ENCODE data around the gene SHLD2.

The SHLD2 gene, protein sequence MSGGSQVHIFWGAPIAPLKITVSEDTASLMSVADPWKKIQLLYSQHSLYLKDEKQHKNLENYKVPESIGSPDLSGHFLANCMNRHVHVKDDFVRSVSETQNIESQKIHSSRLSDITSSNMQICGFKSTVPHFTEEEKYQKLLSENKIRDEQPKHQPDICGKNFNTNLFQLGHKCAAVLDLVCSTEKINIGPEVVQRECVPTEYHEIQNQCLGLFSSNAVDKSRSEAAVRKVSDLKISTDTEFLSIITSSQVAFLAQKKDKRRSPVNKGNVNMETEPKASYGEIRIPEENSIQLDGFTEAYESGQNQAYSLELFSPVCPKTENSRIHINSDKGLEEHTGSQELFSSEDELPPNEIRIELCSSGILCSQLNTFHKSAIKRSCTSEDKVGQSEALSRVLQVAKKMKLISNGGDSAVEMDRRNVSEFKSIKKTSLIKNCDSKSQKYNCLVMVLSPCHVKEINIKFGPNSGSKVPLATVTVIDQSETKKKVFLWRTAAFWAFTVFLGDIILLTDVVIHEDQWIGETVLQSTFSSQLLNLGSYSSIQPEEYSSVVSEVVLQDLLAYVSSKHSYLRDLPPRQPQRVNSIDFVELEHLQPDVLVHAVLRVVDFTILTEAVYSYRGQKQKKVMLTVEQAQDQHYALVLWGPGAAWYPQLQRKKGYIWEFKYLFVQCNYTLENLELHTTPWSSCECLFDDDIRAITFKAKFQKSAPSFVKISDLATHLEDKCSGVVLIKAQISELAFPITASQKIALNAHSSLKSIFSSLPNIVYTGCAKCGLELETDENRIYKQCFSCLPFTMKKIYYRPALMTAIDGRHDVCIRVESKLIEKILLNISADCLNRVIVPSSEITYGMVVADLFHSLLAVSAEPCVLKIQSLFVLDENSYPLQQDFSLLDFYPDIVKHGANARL

DNA sequence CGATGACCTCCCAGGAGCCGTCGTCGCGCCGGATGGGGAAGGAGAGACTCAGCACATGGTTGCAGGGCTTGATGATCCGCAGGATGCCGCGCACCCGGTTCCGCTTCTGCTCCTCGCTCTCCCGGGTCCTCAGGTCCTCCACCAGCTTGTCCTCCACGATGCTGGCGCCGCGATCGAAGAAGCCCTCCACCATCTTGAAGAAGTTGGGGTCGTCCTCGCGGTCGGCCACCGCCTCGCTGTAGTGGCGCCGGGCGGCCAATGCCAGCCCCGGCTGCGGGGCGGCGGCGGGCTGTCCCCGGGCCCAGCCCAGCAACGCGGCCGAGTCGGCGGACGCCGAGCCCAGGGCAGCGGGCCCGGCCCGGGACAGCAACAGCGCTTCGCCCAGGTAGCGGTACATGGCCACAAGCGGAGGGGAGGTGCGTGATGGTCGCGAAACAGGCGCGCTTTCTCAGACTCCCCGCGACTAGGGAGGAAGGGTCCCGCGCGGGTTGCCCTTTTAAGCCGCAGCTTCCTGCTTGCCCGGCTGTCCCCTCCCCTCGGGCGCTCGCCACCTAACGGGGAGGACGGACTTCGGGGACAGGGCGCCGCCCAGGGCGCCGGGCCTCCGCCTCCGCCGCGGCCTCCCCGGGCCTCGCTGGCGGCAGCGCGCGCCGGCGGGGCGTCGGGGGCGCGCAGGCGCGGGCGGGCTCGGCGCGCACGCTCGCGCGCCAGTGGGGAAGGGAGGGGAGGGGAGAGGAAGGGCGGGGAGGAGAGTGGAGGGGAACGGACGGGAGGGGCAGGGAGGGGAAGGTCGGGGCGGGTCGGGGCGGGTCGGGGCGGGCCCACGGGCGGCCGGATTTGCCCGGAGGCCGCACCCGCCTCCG lies at the start of gene SHLD2, which contains the start of gene GLUD1:
TSS of gene SHLD2 (plus strand) at position 834 of the 863 bp plus-strand sequence. CDS start 56,149 bp downstream, outside the sequence.
TSS of gene GLUD1 (minus strand) at position 471 of the 863 bp plus-strand sequence. CDS start at position 397, 74 bp downstream.
- DNase-seq, result peak; percentile 69
- Histone ChIP-seq H3K4me3 (ENCODE audit: low read depth, low read length) (peak within 1 kb of the TSS; percentile 78), H3K27me3 (replicated peaks) (no peaks in the 10 kb centered on the region), H3K27ac (peak within 1 kb of the TSS; percentile 94), H3K36me3 (replicated peaks) (no peaks in the 10 kb centered on the region)
- TF ChIP-seq, protein P1, sequence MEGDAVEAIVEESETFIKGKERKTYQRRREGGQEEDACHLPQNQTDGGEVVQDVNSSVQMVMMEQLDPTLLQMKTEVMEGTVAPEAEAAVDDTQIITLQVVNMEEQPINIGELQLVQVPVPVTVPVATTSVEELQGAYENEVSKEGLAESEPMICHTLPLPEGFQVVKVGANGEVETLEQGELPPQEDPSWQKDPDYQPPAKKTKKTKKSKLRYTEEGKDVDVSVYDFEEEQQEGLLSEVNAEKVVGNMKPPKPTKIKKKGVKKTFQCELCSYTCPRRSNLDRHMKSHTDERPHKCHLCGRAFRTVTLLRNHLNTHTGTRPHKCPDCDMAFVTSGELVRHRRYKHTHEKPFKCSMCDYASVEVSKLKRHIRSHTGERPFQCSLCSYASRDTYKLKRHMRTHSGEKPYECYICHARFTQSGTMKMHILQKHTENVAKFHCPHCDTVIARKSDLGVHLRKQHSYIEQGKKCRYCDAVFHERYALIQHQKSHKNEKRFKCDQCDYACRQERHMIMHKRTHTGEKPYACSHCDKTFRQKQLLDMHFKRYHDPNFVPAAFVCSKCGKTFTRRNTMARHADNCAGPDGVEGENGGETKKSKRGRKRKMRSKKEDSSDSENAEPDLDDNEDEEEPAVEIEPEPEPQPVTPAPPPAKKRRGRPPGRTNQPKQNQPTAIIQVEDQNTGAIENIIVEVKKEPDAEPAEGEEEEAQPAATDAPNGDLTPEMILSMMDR (IDR thresholded peaks at IDR 0.05; ENCODE audit: low read depth, low read length, missing control alignments), result no peak
- in situ Hi-C loops (cut with HindIII; ENCODE audit: low pct_ligation_motif_present, low sequenced_read_pairs), result no loop called here

DNA sequence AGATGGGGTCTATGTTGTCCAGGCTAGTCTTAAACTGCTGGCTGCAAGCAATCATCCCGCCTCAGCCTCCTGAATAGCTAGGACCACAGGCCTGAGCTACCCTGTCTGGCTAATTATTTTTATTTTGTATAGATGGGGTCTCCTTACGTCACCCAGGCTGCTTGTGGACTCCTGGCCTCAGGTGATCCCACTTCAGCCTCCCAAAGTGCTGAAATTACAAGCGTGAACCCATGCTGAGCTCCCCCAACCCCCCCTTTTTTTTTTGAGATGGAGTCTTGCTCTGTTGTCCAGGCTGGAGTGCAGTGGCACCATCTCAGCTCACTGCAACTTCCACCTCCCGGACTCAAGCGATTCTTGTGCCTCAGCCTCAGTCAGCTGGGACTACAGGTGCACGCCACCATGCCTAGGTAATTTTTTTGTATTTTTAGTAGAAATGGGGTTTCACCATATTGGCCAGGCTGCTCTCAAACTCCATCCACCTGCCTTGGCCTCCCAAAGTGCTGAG lies 49.5 kb upstream of the SHLD2 start:
- DNase-seq, result no peak
- TF ChIP-seq, protein P1 (IDR thresholded peaks at IDR 0.05; ENCODE audit: low read depth, low read length, missing control alignments), result no peak
- Histone ChIP-seq H3K27me3 (replicated peaks) (no peaks in the 10 kb centered on the region), H3K27ac (no peak overlapping the region), H3K4me3 (ENCODE audit: low read depth, low read length) (no peak overlapping the region), H3K36me3 (replicated peaks) (peaks cover 14% of the 10 kb centered on the region)
- in situ Hi-C loops (cut with HindIII; ENCODE audit: low pct_ligation_motif_present, low sequenced_read_pairs), result no loop called here

DNA sequence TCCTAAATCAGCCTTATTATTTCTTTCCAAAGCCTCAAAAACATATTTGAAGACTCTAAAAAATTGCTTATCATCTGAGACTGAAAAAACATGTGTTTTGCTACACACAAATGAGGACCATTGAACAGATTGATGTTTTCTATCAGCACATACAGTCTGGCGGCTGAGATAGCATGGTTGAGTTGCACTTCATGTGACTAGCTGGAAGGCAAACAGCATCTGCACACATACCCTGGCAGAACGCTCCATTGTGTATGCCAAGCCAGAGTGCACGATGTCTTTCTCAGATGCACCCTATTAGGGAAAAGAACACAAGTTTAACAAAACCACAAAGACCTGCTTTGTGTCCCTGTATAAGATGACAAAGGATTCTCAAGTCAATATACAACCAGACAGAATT lies 41.9 kb upstream of the SHLD2 start:
- Histone ChIP-seq H3K36me3 (replicated peaks) (peaks cover 44% of the 10 kb centered on the region), H3K4me3 (ENCODE audit: low read depth, low read length) (no peak overlapping the region), H3K27me3 (replicated peaks) (no peaks in the 10 kb centered on the region), H3K27ac (no peak overlapping the region)
- TF ChIP-seq, protein P1 (IDR thresholded peaks at IDR 0.05; ENCODE audit: low read depth, low read length, missing control alignments), result no peak
- in situ Hi-C loops (cut with HindIII; ENCODE audit: low pct_ligation_motif_present, low sequenced_read_pairs), result no loop called here
- no peak for DNase-seq

DNA sequence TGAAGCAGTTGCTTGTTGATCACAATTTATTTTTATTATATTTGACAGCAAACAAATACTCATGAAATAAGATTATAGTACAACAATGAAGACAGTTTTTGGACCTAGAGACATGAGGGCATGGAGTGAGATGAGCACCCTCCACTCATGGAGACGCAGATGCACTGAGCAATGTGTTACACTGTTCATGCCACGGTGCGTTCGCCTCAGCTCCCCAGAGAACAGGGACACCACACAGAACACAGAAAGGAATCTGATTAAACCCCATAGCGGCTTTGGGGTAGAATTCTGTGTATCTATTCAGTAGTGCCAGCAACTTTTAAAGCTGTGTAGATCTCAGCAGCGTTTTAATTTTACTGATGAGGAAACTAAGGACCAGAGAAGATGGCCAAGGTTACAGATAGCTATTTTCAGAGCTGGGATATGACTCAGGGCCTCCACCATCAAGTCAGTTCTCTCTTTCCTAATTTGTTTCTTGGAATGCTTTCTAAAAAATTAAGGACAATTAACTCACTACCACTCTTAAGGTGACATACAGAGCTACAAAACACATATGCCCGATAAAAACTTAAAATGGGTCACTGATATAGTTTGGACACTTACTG lies 41.3 kb upstream of the SHLD2 start:
- H3K4me3 ChIP-seq (ENCODE audit: low read depth, low read length), result no peak overlapping the region
- peaks cover 48% of the 10 kb centered on the region for H3K36me3 ChIP-seq (replicated peaks)
- no peak overlapping the region for H3K27ac ChIP-seq
- no peaks in the 10 kb centered on the region for H3K27me3 ChIP-seq (replicated peaks)
- no peak for DNase-seq
- in situ Hi-C loops (cut with HindIII; ENCODE audit: low pct_ligation_motif_present, low sequenced_read_pairs), result no loop called here
- TF ChIP-seq, protein P1 (IDR thresholded peaks at IDR 0.05; ENCODE audit: low read depth, low read length, missing control alignments), result no peak
